Measurements from ENCODE around the gene RASA3.

DNA sequence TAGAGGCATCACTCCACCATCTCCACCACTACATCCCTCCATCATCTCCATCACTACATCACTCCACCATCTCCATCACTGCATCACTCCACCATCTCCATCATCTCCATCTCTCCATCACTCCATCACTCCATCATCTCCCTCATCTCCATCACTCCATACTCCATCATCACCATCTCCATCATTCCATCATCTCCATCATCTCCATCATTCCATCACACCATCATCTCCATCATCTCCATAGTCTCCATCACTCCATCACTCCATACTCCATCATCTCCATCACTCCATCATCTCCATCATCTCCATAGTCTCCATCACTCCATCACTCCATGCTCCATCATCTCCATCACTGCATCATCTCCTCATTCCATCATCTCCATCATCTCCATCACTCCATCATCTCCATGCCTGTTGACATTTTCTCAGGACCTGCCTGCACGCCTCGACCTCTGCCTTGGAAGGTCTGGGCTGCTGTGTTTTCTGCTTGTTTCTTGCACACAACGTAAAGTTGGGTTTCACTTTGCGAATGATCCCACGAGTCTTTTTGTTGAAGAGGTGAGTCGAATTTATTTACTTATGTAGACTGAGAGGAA lies 21.2 kb upstream of the RASA3 start:
- TF ChIP-seq KDM1A (IDR thresholded peaks at IDR 0.05; ENCODE audit: borderline replicate concordance, low read length) (no peak), POLR2A (IDR thresholded peaks at IDR 0.05; ENCODE audit: control extremely low read depth in 1 of 2, low read depth in 2 of 2, low read length in 2 of 2) (no peak), ATF2 (IDR thresholded peaks at IDR 0.05; ENCODE audit: low read length) (no peak), POLR2AphosphoS5 (IDR thresholded peaks at IDR 0.05; ENCODE audit: low read depth, low read length) (no peak)
- TF ChIP-seq, protein P1, sequence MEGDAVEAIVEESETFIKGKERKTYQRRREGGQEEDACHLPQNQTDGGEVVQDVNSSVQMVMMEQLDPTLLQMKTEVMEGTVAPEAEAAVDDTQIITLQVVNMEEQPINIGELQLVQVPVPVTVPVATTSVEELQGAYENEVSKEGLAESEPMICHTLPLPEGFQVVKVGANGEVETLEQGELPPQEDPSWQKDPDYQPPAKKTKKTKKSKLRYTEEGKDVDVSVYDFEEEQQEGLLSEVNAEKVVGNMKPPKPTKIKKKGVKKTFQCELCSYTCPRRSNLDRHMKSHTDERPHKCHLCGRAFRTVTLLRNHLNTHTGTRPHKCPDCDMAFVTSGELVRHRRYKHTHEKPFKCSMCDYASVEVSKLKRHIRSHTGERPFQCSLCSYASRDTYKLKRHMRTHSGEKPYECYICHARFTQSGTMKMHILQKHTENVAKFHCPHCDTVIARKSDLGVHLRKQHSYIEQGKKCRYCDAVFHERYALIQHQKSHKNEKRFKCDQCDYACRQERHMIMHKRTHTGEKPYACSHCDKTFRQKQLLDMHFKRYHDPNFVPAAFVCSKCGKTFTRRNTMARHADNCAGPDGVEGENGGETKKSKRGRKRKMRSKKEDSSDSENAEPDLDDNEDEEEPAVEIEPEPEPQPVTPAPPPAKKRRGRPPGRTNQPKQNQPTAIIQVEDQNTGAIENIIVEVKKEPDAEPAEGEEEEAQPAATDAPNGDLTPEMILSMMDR (IDR thresholded peaks at IDR 0.05; ENCODE audit: control extremely low read depth in 1 of 3, insufficient read depth in 1 of 3, low read depth in 1 of 3, low read length in 3 of 3): no peak
